Measurements from ENCODE around the gene ZNF576.
"Not testable (repeated sequence)": the region's sequence is repeated elsewhere in the genome, so short reads cannot be mapped to it uniquely, and the experiment has no call there.

The ZNF576 gene

GRCh38 chr19:43600326-43600725, 3.9 kb downstream of the ZNF576 start:
- DNase-seq = not testable (repeated sequence)

GRCh38 chr19:43605875-43606568, 9.6 kb downstream of the ZNF576 start:
- DNase-seq = no peak

- no peak for DNase-seq
Measured at GRCh38 chr19:43606569-43607229, 10.3 kb downstream of the ZNF576 start.

- no peak for DNase-seq
Measured at GRCh38 chr19:43607238-43608205, 11.1 kb downstream of the ZNF576 start.

GRCh38 chr19:43609872-43610271, 13.5 kb downstream of the ZNF576 start:
- no peak for DNase-seq

- DNase-seq = no peak
Measured at GRCh38 chr19:43610493-43610892, 14.1 kb downstream of the ZNF576 start.

GRCh38 chr19:43611788-43612187, 15.4 kb downstream of the ZNF576 start, which contains the start of gene SRRM5:
Gene SRRM5 (plus strand): TSS chr19:43612088. CDS start chr19:43612122, 34 bp downstream.
- no peak for DNase-seq

- no peak for DNase-seq
Measured at GRCh38 chr19:43612374-43612773, 16.0 kb downstream of the ZNF576 start.

GRCh38 chr19:43616306-43616705, 19.9 kb downstream of the ZNF576 start:
- no peak for DNase-seq

- no peak for DNase-seq
Measured at GRCh38 chr19:43616954-43617353, 20.6 kb downstream of the ZNF576 start.

- DNase-seq = peak; percentile 52
Measured at GRCh38 chr19:43618921-43619261, 22.5 kb downstream of the ZNF576 start.

- peak; percentile 87 for DNase-seq
Measured at GRCh38 chr19:43619262-43620060, 23.1 kb downstream of the ZNF576 start, which contains the start of gene ZNF428. Gene ZNF428 (minus strand): TSS chr19:43619629. CDS start chr19:43614304, 5,325 bp downstream.

GRCh38 chr19:43620061-43621001, 23.9 kb downstream of the ZNF576 start:
- no peak for DNase-seq

- no peak for DNase-seq
Measured at GRCh38 chr19:43622070-43622469, 25.7 kb downstream of the ZNF576 start.

GRCh38 chr19:43622956-43623355, 26.6 kb downstream of the ZNF576 start:
- DNase-seq = no peak

GRCh38 chr19:43623889-43624670, 27.7 kb downstream of the ZNF576 start:
- DNase-seq = no peak

- DNase-seq = no peak
Measured at GRCh38 chr19:43624933-43625332, 28.5 kb downstream of the ZNF576 start.

GRCh38 chr19:43625918-43626579, 29.7 kb downstream of the ZNF576 start:
- no peak for DNase-seq

GRCh38 chr19:43626838-43627237, 30.4 kb downstream of the ZNF576 start:
- no peak for DNase-seq
